Right hindlimb (tissue), 1 donor: ENCODE results near the gene FAM20A.

Experiments used
- DNase-seq: peaks from one replicate; pipeline ENCODE4 v3.0.0-alpha.2; 2018

FAM20A gene

DNA sequence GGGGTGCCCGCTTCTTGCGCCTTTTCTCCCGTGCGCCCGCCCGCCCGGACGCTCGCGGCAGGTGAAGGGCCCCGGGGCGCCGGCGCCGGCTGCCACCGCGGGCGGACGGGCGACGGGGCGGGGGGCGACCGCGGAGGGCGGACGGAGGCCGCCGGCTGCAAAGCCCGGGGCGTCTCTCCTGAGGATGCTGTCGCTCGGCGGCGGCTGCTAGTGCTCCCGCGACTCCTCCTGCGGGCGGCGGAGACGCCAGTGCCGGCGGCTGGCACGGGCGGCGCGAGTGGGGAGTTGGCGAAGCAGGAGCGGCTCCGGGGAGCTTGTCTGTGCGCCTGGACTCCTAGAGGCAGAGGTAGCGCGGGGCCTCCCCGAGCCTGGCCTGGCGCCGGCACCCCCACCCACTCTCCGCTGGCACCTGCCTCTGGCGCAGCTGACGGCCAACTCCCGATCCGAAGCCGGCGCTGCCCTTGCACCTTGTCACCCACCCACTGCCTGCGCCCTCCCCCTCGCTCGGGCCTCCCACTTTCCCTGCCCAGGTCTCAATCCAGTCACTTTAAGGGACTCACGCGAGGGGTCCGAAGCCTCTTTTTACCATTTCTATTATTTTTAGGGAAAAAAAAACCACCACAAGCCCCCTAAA, at the start of gene FAM20A:
FAM20A (minus strand) TSS at position 437 of the 634 bp plus-strand sequence. CDS start 701 bp downstream, outside the sequence.
- DNase-seq: no peak

DNA sequence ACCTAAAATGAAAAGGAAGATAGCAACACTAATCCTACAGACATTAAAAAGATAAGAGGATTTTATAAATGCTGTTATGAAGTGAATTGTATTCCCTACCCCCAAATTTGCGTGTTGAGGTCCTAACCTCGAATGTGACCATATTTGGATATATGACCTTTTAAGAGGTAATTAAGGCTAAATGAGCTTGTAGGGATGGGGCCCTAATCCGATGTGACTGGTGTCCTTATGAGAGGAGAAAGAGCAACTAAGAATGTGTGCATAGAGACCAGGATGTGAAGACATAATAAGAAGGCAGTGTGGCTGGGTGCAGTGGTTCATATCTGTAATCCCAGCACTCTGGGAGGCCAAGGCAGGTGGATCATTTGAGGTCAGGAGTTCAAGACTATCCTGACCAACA, 48.2 kb upstream of the FAM20A start:
- DNase-seq: no peak

DNA sequence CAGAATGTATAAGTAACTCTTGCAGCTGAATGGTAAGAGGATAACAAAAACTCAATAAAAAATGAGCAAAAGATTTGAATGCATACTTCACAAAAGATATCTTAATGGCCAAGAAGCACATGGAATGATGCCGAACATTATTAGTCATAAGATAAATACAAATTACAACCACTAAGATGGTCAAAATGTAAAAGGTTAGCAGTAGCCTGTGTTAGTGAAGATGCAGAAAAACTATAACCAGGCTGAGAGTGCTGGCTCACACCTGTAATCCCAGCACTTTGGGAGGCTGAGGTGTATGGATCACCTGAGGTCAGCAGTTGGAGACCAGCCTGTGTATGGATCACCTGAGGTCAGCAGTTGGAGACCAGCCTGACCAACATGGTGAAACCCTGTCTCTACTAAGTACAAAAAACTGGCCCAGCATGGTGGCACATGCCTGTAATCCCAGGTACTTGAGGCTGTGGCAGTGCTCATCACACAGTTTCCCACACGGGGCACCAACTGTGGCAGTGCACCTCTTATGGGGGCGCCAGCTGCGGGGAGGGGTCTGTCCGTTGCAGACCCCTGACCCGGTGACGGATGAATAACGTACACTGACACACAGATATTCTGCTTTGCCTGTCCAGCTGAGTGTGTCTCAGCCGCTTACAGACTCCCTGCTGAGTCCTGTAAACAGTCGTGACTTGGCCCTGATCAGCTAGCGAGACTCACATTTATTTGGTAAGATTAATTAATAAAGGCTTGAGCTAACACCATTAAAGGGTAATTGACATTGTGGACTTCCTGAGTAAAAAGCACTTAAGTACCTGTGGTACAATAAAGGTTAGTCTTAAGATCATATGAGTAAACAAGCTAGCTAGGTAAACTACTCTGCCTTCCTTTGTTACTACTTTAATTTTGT, 45.7 kb upstream of the FAM20A start:
- DNase-seq: no peak

DNA sequence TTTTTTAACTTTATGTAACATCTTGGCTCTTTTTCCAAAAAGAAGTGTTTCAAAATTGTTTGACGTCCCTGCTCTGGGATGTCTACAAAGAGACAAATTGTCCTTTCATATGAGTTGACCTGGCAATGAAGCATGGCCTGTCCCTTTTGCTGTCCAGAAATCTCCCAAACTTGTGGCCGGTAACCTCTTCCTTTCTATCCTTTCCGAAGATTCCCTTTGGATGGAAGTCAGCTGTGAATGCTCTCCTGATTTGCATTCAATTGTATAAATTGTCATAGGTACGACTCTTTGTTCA, 40.9 kb upstream of the FAM20A start:
- no peak for DNase-seq

DNA sequence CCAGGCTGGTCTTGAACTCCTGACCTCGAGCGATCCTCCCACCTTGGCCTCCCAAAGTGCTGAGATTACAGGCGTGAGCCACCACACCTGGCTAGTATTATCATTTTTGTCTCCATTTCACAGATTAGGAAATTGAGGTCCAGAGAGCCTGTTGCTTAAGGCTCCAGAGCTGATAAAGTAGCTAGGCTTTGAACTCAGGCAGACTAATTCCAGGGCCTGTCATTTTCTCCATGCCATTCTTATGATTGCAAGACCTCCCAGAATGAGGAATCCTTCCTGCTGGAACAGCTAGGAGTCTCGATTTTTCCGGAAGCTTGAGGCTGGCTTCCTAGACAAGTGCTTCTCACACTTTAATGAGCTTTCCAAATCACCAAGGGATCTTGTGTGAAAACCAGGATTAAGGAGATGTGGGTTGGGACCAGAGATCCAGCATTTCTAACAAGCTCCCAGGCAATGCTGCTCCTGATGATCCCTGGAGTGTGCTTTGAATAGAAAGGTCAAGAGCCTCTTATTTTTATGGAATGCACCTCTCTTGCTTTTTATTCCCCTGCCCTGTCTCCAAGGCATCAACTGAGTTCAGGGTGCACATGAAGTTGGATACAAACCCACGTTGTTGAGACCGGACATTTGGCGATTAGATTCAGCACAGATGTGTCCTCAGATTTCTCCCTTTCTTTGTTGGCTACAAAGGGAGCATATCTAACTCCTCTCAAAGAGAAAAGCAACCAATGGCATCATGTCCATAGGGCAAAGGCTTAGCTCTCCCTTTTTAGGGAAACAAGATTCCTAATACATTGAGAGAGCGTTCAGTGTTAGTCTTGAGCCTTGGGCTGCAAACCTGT, 40.3 kb upstream of the FAM20A start:
- no peak for DNase-seq

DNA sequence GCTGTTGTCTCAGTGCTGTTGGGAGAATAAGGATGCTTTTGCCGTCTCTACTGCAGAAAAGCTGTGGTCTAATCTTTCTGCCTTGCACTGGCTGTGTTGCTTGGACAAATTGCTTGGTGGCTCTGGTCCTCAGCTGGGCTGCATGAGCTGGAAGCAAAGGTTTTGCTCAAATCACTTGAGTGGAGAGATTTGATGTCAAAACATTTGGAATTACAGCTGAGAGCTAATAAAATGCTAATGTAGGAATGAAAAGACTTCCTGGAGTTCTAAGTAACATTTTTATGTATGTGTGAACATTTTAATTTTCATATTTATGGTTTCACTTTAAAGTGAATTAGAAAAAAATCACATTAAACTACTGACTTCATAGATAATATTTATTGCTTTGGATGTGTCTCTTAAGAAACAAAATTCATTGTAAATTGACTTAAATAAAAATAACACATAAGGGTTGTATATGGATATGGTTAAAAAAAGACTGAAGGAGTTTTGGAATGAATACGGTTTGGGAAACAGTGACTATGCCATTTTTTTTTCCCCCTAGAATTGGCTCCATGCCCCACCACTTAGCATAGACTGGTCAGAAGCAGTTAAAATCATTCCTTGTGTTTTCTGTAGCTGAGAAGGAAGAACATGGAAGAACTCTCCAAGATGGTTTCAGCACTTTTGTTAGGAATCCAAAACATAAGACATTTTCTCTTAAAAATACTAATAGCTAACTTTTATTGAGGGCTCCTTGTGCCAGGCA, 39.2 kb upstream of the FAM20A start:
- peak; percentile 36 for DNase-seq

DNA sequence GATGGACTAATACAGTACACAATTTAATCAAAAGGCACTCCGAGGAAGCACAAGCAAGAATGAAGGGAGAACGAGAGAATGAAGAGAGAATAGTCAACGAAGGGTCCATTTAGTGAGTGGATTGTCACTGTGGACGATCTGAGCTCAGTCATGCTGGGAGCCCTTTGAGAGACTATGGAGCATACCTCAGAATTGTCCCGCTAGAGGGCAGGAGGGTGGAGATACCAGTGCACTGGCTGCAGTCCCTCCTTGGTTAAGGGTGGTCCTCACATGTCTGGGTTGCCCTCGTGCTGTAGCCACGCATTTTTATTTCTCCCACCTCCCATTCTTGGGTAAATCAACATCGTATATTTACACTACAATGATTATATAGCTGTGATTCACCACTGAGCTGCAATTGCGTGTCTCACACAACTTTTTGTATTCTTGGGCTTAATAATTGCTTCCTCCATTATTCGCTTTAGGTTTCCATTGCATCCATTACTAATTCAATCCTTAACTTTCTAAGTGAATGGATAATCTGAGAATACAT, 33.2 kb upstream of the FAM20A start:
- DNase-seq: no peak

DNA sequence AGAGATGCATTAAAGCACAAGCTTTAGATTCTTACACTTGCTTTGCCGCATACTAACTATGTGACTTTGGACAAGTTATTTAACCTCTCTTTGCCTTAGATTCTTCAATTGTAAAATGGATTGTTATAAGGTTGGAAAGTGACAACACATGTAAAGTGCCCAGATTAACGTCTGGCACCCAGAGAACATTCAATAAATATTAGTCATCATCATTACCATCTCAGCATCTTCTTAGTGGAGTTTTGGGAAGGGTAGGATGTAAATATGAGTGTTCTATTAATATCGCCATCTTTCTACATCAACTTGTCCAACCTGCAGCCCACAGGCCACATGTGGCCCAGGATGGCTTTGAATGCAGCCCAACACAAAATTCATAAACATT, 27.4 kb upstream of the FAM20A start:
- no peak for DNase-seq

DNA sequence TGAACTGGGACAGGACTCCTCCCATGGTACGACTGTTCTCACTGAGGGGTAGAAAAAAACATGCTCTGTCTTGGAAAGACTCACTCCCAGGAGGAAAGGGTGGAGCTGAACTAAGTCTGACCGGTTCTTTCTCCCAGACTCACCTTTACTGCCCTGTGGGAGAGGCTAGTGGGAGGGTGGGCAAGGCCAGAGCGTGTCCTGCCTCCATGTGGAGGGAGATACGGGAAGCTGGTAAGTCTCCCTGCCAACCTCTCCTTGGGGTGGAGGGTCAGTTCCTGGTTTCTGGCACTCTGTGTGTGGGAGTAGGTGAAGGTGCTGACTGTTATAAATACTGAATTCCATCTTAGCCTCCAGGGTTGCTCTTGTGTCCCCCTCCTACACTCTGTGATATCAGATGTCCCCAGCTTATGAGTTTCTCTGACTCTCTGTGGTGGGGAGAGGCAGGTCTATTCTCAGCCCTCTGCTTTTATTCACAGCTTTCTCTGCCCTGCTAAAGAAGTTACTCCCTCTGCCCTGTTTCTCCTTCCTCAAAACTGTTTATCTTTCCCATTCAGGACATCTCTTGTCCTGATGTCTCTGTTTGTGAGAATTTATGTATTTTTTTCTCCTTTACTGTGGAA, 26.9 kb upstream of the FAM20A start:
- no peak for DNase-seq

DNA sequence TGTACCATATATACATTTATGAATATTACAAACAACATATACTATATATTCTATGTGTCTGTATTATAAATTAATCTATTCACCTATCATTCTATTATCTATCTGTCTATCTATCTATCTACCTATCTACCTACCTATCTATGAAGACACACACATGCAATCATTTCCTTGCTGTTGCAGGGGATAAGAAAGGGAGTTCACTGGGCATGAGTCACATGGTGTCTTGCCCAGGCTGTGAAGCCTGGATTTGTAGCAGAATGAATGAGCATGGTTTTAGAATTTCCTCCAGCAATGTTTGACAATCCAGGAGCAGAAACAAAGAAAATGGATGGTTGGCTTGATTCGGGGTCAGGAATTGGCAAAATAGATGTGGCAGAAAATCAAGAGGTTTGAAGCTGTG, 23.2 kb upstream of the FAM20A start:
- no peak for DNase-seq

DNA sequence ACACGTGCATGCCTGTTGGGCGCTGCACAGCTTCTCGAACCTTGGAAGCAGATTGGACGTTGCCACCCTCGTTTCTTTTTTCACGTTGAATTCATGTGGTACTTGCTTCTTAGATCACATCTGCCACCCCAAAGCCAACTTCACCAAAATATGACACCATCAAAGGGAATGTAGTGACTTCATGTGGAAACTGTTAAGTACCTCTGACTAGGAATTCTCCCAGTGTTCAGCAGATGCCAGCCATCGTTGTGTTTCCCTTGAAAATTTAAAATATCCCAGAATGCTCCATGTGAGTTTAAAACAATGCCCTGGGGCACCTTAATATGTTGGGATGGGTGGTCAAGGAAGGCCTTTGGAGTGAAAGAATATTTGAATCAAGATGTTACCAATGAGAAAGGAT, 22.6 kb upstream of the FAM20A start:
- DNase-seq: no peak

DNA sequence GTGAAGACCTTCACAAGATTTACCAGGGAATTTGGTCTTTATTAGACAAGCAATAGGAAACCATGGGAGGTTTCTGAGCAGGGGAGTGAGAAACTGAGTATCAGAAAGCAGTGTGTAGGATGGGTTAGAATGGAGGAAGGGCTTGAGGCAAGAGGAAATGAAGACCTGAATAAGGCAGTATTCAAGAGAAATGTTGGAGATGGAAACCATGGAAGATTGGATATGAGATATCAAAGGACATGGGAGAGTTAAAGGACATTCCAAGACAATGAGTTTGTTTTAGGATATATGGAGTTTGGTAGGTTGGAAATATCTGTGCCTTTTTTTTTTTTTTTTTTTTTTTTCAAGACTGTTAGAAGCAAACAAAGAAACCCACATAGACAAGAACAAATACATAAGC, 21.3 kb upstream of the FAM20A start:
- no peak for DNase-seq

DNA sequence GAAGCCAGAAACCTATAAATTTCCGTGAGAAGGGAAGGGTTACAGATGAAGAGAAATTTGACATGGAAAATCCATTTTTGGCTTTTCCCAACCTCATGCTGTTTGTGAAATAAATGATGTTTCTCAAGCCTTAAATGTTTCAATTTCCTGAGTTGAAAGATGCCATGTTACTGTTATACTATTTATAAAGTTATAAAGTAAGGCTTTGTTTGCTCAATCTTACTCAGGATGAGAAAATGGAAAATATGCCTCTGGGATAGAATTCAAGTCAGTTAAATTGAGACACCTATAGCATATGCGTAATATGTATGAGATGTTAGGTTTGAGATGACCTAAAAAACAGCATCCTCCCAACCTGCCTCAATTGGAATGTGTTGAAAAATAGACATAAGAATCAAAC, 19.9 kb upstream of the FAM20A start:
- DNase-seq: no peak

DNA sequence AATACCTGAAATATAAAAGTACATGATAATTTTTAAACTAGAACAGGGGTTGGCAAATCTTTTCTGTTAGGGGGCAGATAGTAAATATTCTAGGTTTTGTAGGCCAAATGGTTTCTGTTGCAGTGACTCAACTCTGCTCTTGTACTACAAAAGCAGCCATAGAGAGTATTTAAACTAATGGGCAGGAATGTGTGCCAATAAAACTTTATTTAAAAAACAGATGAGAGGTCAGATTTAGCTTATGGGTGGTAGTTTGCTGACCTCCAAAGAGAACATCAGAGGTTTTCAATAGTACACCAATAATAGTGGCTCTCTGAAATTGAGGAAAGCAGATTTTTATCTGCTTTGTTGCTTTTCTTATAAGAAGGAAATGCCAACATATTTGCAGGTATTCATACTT, 15.2 kb upstream of the FAM20A start:
- DNase-seq: no peak

DNA sequence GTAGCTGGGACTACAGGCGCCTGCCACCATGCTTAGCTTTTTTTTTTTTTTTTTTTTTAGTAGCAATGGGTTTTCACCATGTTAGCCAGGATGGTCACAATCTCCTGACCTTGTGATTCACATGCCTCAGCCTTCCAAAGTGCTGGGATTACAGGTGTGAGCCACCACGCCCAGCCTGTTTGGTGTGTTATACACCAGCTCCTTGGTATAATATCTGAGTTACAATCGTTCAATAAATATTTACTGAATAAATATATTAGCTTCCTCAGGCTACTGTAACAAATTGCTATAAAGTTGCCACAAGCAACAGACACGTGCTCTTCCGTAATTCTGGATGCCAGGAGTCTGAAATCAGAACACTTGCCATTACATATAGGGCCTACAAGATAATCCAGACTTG, 13.6 kb upstream of the FAM20A start:
- DNase-seq: no peak

DNA sequence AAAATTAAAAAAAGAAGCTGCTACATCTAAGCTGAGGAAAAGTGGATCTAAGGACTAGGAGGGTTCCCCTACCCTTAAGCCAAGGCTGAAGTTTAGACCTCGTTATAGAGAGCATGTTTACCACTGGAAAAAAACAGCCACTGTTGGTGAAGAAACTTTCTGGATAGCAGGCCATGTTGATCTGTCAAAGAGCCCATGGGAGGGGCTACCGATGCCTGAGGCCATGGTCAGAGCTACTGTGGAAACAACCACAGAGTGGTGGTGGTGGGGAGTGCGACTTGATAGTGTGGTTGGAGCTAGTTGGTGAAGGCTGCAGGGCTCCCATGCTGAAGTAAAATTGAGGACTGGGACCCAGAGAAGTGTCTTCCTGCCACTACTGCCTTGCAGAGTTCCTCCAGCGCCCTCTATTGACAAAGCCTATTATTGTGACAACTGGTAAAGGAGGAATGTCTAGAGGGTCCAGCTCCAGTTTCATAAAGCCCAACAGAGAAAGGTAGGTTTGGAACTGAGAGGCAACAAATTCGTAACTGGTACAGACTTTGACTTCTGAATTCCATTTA, 12.7 kb upstream of the FAM20A start:
- peak; percentile 44 for DNase-seq

DNA sequence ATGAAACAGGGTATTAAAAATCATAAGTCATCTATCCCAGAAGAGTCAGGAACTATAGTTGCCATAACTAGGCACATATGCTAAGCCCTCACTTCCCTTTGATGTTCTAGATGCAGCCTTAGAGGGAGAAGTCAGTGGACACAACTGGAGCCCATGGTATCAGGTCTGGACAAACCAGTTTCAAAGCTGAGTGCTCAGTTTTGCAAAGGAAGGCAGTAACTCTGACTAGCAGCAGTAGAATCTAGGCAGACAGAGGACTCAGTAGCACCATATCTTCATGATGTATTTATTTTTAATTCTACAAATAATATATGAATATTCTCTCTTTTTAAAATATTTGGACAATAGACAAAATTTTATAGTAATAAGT, 11.7 kb upstream of the FAM20A start:
- no peak for DNase-seq

DNA sequence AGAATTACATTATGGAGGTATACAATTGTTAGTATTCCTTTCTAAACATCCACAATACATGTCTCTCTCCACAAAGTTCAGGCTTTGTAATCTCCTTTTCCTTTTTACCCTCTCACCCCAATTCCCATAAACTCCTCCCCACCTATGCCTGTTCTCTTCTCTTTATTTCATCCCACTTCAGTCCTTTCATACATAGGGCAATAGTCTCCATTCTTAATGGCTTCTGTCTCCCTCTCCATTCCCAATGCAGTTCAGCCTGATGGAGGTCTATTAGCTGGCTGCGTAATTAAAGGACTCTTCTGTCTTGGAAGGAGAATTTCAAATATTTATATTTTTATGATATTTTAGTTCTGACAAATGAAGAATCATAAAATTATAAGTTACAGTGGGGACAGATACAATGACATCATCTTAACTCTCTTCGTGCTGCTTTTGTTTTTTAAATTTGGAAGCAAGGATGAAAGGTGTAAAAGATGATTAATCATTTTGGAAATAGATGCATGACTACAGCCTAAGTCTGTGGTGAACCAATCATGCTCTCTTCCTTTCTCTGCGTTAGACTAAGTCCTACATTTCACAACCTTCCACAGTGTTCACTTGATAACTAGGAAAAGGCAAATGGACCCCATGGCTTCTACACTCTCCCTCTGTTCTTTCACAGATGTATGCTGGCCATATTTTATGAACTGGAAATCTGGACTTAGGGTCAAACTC, 11.2 kb upstream of the FAM20A start:
- DNase-seq: no peak

DNA sequence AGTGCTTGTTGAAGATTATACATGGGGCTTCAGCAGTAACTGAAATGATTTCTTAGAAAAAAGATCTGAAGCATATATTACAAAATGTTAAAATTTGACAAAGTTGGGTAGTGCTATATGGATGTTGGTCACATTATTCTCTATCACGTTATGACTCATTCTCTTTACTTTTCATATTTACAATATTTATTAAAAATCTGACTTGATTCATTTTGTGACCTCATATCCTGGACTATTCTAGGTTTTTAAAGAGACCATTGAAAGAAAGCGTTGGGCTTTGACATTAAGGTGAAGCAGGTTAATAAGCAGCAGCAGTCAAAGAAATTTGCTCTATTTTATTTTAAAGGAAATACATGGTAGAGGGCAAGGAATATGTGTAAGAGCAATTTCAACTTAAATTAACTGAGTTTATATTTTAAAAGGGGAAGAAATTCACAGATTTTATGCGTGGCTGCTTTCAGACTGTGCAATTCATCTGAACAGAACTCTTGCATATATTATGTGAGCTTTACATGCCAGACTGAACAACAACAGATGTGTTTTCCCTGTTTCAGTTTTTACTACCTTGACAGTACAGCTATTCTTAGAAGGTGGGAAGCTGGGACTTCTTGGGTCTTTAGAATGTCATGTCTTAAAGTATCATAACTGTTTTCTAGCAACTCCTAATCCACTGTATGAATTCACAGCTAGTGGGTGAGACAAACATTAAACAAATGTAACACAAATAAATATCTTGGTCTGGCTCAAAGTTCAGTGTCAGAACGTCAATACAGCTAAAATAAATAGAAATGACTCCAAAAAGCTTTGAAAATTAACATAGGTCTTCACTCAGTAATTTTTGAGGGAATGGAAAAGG, 10.4 kb upstream of the FAM20A start:
- DNase-seq: no peak

DNA sequence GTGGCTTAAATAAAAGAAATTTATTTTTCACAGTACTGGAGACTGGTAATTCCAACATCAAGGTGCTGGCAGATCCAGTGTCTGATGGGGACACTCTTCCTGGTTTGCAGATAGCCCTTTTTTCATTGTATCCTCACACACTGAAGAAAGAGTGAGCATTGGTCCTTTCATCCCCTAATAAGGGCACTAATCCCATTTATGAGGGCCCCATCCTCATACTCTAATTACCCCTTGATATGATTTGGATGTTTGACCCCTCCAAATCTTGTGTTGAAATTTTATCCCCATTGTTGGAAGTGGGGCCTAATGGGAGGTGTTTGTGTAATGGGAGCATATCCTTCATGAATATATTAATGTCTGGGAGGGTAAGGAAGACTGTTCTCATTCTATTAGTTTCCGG, 9.4 kb upstream of the FAM20A start:
- no peak for DNase-seq
